ENCODE results near the gene CALD1.

Gene CALD1

DNA sequence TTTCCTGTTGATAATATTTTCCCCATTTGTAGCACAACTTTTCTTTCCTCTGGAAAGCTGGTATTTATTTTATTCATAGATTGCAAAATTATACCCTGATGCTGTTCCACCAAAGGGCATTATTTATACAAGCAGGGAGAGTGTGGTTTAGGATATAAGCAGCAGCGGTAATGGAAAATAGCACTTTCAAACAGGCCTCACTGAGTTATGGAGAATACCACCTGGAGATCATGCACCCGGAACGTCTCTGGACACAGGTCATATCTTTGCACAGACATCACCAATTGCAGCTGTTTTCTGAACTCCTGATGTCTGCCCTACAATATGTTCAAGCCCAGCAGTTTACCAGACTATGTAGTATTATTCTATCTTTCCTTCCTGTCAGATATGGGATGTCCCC is 2.0 kb upstream of the CALD1 start:
- no peaks in the 10 kb centered on the region for H3K27me3 Mint-ChIP-seq
- H3K36me3 Mint-ChIP-seq, result peaks cover 4% of the 10 kb centered on the region
- H3K27ac Mint-ChIP-seq, result no peak overlapping the region
- no peaks in the 10 kb centered on the region for H3K9me3 Mint-ChIP-seq
- peaks cover 12% of the 10 kb centered on the region for H3K4me1 Mint-ChIP-seq
- no peak overlapping the region for H3K4me3 Mint-ChIP-seq

DNA sequence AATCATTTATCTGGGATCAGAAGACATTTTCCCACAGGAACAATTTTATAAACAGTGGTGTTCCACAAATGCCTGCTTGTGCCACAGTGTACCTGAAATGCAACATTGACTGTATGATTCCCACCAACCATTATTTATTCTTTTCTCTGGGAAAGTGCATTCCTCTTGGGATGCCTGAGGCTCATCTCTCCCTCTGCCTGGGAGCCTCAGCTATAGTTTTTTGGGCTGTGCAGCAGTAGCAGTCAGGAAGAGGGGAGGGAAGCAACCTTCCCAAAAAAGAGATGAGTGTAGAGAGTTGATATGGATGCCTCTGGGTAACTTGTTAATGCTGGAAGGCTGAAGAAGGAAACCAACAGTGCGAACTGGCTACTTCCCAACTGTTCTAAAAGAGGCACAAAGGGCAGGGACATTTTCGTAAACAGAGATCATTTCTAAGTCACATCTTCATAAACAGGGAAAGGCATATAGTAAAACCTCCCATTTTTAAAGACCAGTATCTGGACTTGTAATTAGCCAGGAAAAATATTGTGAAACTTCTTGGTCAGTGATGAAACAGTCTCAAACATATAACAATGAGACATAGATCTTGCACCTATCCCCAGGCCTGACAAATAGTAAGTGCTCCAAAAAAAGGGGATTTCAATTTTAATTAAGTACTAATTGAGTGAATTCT is 1.4 kb upstream of the CALD1 start:
- Mint-ChIP-seq H3K27me3 (no peaks in the 10 kb centered on the region), H3K36me3 (peaks cover 4% of the 10 kb centered on the region)

DNA sequence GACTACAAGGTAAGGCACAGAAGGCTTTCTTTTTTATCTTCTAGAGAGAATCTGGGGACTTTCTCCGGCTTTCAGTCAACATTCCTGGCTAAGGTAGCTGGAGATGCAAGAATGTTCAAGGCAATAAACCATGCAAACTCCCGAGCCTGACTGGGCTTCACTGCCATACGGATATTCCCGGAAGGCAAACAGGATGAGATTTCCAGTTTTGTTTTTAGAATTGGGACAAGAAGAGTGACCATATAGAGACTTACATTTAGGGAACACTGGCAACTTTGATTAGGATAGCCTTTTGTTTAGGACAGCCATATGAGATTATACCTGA is 269 bp downstream of the CALD1 start:
- Mint-ChIP-seq H3K36me3 (peaks cover 1% of the 10 kb centered on the region), H3K4me1 (peaks cover 12% of the 10 kb centered on the region), H3K27ac (no peak overlapping the region), H3K9me3 (no peaks in the 10 kb centered on the region), H3K4me3 (no peak overlapping the region), H3K27me3 (no peaks in the 10 kb centered on the region)

More for the DNA sequence above, 1.4 kb upstream of the CALD1 start:
- no peak overlapping the region for H3K27ac Mint-ChIP-seq
- H3K4me1 Mint-ChIP-seq, result peaks cover 12% of the 10 kb centered on the region
- no peak overlapping the region for H3K4me3 Mint-ChIP-seq
- no peaks in the 10 kb centered on the region for H3K9me3 Mint-ChIP-seq

DNA sequence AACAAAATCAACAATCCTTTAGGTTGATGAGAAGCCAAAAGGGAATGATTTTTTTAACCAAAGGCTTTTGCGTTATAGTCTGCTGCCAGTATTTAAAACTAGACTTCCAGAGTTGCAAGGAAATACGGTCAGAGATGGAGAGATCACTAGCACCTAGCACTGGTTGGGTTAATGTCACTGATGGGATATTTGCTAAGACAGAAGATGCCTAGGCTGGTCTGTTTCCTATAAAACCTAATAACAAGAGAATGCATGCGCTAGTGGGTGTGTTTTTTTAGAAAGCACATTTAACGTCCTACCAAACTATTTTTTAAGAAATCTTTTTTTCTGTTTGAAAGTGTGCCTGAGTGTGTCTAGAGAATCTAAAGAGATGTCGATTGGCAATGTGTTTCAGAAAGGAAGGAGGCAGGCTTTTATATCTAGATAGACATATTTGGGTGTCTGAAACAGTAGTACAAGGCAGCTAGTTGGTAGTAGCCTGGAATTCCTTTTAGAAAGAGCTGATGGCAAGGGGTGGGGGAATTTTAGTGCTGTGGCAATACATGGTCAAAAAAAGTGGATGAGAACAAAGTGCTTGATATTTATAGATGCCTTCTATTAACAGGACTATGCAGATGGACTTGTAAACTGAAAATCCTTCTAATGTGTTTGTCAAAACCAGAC is 863 bp downstream of the CALD1 start:
- Mint-ChIP-seq H3K4me3 (no peak overlapping the region), H3K27me3 (no peaks in the 10 kb centered on the region), H3K9me3 (no peaks in the 10 kb centered on the region), H3K36me3 (no peaks in the 10 kb centered on the region), H3K27ac (no peak overlapping the region), H3K4me1 (peaks cover 12% of the 10 kb centered on the region)

DNA sequence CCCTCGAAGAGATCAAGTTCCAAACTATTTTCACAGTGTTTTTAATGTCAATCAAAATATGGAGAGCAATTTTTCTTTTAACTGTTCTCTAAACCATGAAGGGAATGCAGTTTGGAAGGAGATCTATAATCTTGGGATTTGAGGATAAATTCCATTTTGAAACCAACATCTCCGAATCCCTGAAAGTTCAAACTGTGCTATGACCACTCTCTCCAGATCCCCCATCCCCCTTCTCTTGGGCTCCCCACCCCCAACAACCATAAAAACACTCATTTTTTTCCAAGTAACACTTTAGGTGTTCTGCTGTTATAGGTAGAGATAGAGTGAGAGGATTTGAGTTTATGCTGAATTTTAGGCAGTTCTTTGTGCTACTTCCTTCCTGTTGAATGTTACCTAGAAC is 1.7 kb downstream of the CALD1 start:
- H3K4me1 Mint-ChIP-seq, result peaks cover 12% of the 10 kb centered on the region
- H3K27me3 Mint-ChIP-seq, result no peaks in the 10 kb centered on the region
- H3K4me3 Mint-ChIP-seq, result no peak overlapping the region
- H3K9me3 Mint-ChIP-seq, result no peaks in the 10 kb centered on the region
- H3K36me3 Mint-ChIP-seq, result no peaks in the 10 kb centered on the region
- no peak overlapping the region for H3K27ac Mint-ChIP-seq

DNA sequence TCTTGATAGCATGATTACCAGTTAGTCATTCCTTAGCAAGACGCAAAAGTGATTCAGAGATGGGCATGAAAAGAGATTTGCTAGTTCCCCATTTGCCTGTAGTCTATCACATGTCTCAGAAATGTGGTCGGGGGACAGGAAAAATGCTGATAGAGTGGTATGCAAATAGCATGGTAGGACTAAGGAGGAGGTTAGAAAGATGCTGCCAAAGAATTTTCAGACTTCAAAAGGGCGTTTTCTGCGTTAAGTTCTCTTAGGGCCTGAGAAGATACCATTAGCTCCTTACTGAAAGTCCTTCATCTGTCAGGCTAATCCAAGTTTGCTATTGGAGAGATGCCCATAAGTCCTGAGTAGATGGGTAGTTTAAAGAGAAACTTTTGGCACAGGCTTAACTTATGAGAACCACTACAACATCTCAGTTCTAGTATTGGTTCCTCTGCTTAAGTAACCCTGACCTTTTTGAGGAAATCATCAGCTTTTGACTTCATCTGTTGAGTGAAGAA is 2.7 kb downstream of the CALD1 start:
- H3K9me3 Mint-ChIP-seq, result no peaks in the 10 kb centered on the region
- no peak overlapping the region for H3K4me3 Mint-ChIP-seq
- no peaks in the 10 kb centered on the region for H3K27me3 Mint-ChIP-seq
- H3K36me3 Mint-ChIP-seq, result no peaks in the 10 kb centered on the region
- H3K4me1 Mint-ChIP-seq, result peaks cover 12% of the 10 kb centered on the region
- H3K27ac Mint-ChIP-seq, result no peak overlapping the region

DNA sequence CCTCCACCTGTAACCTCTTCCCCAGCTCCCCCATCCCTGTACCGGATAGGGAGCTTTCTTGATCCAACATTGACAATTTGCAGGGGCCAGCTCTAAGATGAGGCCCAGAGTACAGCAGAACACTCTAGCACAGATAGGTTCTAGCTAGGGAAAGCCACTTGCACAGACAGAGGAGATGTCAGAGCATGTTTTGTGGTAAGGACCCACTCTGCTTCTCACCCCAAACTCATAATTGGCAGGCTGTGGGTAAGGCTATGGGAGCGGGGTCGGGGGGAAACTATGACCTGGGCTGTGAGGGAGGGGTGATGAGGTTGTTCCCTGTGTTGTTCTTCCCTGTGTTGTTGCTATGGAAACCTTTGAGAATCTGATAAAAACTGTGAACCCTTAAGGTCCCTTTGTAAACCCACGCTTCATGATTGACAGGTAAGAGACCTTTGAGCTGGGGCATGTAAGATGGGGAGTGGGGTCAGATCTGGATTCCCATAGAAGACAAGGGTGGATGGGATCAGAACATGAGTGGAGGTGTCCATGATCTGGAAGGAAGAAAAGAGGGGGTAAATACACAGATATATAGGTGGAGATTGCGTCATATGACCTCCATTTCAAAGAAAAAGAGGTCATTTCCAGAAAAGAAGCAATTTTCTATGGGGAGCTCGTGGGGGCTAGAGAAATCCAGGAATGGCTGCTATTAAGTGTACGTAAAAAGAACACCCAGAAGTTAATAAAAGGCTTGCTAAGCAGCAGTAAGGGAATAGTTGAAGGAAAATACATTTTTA is 4.0 kb downstream of the CALD1 start:
- H3K4me1 Mint-ChIP-seq, result peaks cover 12% of the 10 kb centered on the region
- no peaks in the 10 kb centered on the region for H3K36me3 Mint-ChIP-seq
- no peak overlapping the region for H3K27ac Mint-ChIP-seq
- no peaks in the 10 kb centered on the region for H3K27me3 Mint-ChIP-seq
- H3K4me3 Mint-ChIP-seq, result no peak overlapping the region
- no peaks in the 10 kb centered on the region for H3K9me3 Mint-ChIP-seq

DNA sequence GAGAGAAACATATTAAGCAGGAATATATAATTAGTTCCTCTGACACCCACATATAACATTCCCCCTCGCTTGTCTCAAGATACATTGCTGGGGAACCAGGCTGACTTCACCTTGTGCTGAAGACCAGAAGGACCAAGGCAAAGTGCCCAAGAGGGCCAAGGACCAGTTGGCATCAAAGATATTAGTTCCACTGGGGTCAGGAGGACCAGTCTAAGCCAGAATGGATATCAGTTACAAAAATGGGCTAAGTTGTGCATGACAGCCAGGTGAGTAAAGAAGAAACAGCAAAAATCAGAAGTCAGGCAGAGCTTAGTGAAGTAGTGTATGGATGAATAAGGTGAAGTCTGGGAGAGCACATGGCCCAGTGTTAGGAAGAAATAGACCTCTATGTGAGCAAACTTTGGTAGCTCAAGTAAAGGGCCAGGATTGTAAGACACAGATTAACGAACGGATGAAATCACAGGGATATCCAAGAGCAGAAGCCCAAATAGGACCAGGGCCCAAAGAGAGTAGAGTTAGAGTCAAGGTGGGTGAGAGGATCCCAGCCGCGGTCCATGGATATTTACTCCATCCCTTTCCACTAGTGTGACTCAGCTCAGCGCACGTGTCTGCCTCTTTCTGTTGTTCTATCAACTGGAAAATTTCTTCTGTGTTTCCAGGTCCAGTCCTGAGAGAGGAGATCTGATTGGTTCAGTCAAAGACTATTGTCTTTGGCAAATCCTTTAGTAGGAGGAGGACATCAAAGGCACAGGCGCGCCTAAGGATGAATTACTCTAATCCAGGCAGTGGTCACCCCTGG is 5.0 kb downstream of the CALD1 start:
- Mint-ChIP-seq H3K4me1 (peaks cover 12% of the 10 kb centered on the region), H3K36me3 (no peaks in the 10 kb centered on the region), H3K9me3 (no peaks in the 10 kb centered on the region), H3K4me3 (no peak overlapping the region), H3K27ac (no peak overlapping the region), H3K27me3 (no peaks in the 10 kb centered on the region)

DNA sequence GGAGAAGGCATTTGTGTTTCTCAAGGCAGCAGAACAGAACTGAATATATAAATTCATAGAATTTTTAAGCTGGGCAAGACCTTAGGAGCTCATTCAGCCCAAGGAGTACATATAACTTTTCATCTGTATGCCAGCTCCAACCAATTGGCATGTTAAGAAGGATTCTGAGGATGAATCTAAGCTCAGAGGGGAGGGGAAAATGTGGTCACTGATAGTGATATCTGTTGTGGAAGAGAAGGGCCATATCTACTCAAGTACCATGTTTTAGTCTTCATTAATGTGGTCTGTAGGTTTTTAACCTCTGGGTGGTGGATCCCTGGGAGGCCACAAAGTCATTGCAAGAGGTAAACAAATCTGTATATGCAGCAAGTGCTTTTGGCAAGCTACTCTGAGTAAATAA is 6.4 kb downstream of the CALD1 start:
- no peak overlapping the region for H3K4me3 Mint-ChIP-seq
- no peaks in the 10 kb centered on the region for H3K9me3 Mint-ChIP-seq
- peaks cover 12% of the 10 kb centered on the region for H3K4me1 Mint-ChIP-seq
- H3K27me3 Mint-ChIP-seq, result no peaks in the 10 kb centered on the region
- no peaks in the 10 kb centered on the region for H3K36me3 Mint-ChIP-seq
- no peak overlapping the region for H3K27ac Mint-ChIP-seq

DNA sequence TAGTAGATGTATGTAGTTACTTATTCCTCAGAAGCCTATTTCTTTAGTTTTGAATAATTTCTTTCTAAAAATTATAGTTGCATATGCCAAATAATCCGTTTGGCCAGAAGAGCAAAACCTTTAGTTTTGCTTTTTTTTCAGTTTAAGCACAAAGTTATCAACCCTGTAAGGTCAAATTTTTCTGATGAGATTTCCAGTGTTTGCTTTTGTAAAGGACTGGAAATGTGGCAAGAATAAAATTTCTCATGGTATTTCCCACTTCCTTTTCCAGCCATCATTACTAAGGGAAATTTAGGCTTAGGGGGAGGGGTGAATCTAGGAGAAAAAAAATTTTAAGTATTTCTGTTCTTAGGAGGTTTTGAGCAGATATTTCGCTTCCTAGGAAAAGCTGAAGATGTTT is 7.6 kb downstream of the CALD1 start:
- no peaks in the 10 kb centered on the region for H3K36me3 Mint-ChIP-seq
- no peaks in the 10 kb centered on the region for H3K9me3 Mint-ChIP-seq
- no peaks in the 10 kb centered on the region for H3K27me3 Mint-ChIP-seq
- H3K4me3 Mint-ChIP-seq, result no peak overlapping the region
- H3K4me1 Mint-ChIP-seq, result peaks cover under 1% of the 10 kb centered on the region
- no peak overlapping the region for H3K27ac Mint-ChIP-seq

DNA sequence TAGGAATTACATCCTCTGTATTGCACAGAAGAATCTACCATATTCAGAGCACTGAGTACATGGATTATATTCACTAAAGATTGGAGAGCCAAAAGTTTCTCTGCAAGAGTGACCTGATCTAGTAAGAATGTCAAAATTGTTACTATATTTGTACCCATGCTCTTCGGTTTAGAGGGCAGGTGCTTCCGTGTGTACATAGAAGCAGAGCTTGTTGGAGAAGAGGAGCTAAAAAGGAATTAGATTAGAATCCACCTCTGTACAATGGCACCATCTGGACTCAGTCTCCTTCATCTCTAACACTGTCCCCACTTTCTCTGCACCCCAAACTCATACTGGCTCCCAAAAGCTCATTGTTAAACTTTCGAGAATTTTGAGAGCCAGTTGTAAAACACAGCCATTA is 8.3 kb downstream of the CALD1 start:
- no peaks in the 10 kb centered on the region for H3K27me3 Mint-ChIP-seq
- no peak overlapping the region for H3K27ac Mint-ChIP-seq
- H3K9me3 Mint-ChIP-seq, result no peaks in the 10 kb centered on the region
- peaks cover under 1% of the 10 kb centered on the region for H3K36me3 Mint-ChIP-seq
- H3K4me1 Mint-ChIP-seq, result no peaks in the 10 kb centered on the region
- H3K4me3 Mint-ChIP-seq, result no peak overlapping the region

DNA sequence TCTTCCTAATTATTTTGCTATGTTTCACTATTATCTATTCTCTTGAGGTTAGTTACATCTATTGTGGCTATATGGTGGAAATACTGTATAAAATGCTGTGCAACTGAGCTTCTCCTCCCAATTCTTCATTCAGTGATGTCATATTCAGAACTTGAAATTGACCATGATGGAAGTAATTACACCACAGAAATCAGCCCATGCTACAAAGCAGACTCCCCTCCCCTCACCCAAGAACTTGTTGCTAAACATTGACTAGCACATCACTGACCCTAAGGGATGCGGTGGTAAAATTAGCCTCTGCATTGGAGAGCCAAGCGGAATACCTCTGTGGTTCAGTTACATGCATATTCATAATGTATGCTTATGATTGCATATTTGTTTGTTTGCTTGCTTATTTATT is 8.8 kb downstream of the CALD1 start:
- Mint-ChIP-seq H3K4me3 (no peak overlapping the region), H3K27ac (no peak overlapping the region), H3K9me3 (no peaks in the 10 kb centered on the region), H3K27me3 (no peaks in the 10 kb centered on the region), H3K36me3 (peaks cover 3% of the 10 kb centered on the region), H3K4me1 (no peaks in the 10 kb centered on the region)

DNA sequence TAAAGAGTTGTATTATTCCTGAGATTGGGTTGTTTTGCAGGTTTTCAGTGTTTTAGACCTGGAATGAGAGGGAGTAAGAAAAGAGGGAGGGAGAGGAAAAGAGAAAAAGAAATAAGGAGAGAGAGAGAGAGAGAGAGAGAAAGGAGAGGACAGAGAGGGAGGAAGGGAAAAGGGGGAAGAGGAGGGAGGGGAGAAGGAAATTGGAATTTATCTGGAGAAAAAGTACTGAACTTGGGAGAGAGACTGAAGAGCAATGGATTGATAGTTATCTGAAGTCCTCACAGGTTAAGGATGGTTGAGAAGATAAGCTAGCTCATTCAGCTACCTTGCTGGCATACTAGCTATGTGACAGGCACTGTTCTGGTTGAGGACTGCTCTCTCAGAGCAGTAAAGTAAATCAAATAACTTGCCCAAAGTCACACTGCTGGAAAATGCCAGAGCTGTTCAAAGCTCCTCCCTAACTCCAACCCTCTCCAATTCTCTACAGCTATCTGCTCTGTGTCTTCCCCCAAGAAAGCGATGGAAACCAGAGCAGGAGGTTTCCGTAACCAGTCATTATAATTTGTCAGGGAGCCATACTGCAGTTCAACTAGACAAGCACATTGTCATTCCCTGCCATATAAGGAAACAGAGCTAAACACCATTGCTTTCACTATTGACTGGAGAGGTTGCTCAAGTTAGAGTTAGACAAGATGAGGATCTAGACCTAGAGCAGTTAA is 10.7 kb downstream of the CALD1 start:
- peaks cover 2% of the 10 kb centered on the region for H3K9me3 Mint-ChIP-seq
- H3K4me3 Mint-ChIP-seq, result no peak overlapping the region
- H3K27me3 Mint-ChIP-seq, result no peaks in the 10 kb centered on the region
- no peaks in the 10 kb centered on the region for H3K4me1 Mint-ChIP-seq
- no peak overlapping the region for H3K27ac Mint-ChIP-seq
- peaks cover 12% of the 10 kb centered on the region for H3K36me3 Mint-ChIP-seq

DNA sequence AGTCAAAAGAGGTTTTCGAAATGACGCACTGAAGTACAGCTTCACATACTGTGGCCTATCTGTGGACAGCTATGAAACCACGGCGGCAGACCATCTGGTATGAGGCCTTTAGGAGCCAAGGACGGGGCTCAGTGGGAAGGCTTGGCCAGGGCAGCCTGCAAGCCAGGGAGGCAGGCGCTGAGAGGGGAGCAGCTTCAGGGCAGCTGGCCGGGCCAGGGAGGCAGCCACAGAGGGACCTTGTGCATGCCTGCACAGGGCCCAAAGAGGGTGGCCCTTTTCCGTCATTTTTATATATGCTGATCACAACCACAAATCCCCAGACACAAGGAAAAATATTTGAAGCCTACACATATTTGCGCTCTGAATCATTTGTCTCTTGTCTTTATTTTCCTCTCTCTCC is 13.5 kb downstream of the CALD1 start:
- no peaks in the 10 kb centered on the region for H3K27me3 Mint-ChIP-seq

DNA sequence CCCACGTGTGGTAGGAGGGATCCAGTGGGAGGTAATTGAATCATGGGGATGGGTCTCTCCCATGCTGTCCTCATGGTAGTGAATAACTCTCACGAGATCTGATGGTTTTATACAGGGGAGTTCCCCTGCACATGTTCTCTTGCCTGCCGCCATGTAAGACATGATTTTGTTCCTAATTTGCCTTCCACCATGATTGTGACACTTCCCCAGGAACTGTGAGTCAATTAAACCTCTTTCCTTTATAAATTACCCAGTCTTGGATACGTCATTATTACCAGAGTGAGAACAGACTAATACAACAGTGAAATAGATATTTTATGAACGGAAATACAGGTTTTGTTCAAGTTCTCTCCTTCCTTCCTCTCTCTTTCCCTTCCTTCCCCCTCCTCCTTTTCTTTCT is 15.8 kb downstream of the CALD1 start:
- H3K36me3 Mint-ChIP-seq, result peaks cover 28% of the 10 kb centered on the region

More for the DNA sequence above, 13.5 kb downstream of the CALD1 start:
- no peak overlapping the region for H3K4me3 Mint-ChIP-seq
- no peak overlapping the region for H3K27ac Mint-ChIP-seq
- peaks cover 20% of the 10 kb centered on the region for H3K36me3 Mint-ChIP-seq
- peaks cover 11% of the 10 kb centered on the region for H3K9me3 Mint-ChIP-seq
- H3K4me1 Mint-ChIP-seq, result no peaks in the 10 kb centered on the region

More for the DNA sequence above, 15.8 kb downstream of the CALD1 start:
- H3K27me3 Mint-ChIP-seq, result no peaks in the 10 kb centered on the region
- no peaks in the 10 kb centered on the region for H3K4me1 Mint-ChIP-seq
- H3K27ac Mint-ChIP-seq, result no peak overlapping the region
- H3K4me3 Mint-ChIP-seq, result no peak overlapping the region
- peaks cover 11% of the 10 kb centered on the region for H3K9me3 Mint-ChIP-seq

All from activated naive CD4-positive, alpha-beta T cell treated with anti-CD3 and anti-CD28 coated beads, Interleukin-2, amount 50 U/mL, for 24 hours (primary cell).